Stimulated activated CD4-positive, alpha-beta T cell treated with anti-CD3 and anti-CD28 coated beads, Interleukin-4, amount 100 ng/mL, for 48 hours (primary cell): ENCODE results near the gene FAM240A.

Experiments used
- DNase-seq, 2 donors: peaks; one replicate each; pipeline ENCODE4 v3.0.0-alpha.2; 2020; ENCODE audit warnings: low read depth in 2 of 2

Gene FAM240A

DNA sequence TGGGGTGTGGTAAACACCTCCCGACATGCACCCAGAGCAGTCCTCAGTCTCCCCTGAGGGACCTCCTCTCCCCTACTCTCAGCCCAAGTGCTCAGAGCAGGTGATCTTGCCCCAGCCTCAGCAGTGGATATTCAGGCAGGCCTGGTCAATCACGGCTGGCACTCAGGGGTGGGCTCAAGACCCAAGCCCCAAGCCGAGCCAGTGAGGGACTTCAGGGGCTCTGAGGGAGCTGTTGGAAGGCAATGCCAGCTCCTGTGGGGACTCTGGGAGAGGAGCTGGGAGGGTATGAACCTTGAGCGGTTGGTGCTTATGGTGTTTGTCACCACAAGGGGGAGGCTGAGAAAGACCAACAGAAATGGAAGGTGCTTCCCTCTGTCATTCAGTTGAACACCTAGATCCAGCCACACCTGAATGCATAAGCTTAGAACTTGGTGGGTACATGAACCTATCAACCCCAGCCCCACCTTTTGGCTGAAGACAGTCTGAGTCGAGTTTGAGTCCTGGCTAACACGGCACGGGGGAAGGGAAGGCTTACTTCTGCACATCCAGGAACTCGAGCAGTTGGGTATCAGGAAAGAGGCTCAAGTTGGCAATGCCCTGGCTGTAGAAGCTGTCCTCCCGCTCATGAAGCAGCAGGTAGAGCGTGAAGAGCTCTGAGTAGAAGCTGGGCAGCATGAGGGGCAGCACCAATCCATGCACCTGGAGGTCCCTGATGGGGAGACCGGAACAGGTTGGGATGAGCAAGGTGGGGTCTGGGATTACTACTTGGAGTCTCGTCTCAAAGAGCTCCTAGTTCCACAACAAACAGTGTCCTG is 61.9 kb downstream of the FAM240A start:
- DNase-seq = no peak

- DNase-seq = no peak
These were observed 63.1 kb downstream of the FAM240A start for GRCh38 chr3:46675426-46675825.
